RKO (cell line): ENCODE data around the gene HS3ST3A1.

ENCODE experiments used
- DNase-seq: peaks from one replicate; pipeline ENCODE4 v3.0.0-alpha.2; 2016; ENCODE audit warnings: low spot score

HS3ST3A1 gene

DNA sequence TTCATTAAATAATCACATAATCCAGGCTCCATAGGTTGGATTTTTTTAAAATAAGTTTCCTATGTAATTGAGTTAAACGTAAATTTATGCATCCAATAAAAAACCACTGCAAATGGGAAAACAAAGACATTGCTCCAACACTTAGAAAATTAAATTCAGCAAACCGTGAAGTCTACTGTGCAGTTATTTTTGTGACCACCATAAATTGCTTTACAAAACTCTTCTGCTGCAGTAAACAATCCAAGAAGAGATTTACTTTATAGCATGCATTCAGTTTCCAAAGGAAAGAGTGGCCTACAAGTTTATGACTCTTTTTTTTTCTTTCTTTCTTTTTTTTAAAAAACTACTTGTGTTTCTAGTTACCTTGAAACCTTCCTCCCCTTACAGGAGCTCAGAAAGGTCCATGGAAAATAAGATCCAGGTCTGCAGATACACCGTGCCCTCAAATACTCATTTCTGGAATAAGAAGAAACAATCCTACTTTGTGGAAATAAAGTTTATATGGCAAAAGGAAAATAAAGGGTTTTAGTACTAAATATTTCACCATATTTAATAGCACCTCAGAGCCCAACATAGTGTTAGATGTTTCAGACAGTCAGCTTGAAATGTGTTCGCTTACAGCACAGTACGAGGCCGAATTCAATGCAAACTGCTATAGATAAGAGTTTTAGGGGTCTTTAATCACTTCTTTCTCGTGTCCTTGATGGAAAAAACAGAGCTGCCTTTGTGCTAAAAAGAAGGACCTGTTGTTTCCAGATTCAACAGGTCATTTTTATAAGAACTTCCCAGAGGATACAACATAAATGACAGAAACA, 3.2 kb downstream of the HS3ST3A1 start:
- no peak for DNase-seq

DNA sequence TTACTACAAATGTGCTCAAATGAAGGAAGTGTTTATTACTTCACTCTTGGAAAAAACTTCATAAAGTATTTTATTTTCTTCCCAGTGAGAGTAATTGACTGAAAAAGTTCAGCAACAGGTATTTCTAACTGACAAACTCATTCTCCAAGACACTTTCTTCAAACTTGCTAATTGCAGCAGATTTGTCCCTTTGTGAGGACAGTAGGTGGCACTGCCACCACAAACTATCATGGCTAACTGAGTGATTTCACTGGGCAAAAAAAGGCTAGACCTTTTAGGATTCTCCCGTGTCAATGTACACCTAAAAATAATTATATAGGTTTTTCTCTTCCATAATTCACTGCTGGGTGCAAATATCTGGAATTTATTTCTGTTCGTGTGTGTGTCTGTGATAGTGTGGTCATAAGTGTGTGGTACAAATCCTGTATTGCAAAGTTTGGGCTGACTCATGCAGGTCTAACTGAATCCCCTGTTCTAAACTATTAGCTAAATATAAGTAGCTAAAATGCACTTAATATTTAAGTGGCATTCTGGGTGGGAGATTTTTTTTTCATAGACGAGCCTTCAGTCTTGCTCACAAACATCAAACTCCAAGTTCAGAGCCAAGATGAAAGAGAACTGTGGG, 3.9 kb downstream of the HS3ST3A1 start:
- DNase-seq = peak; percentile 59

- DNase-seq = no peak
Measured at GRCh38 chr17:13596241-13596923, 5.3 kb downstream of the HS3ST3A1 start.

- DNase-seq = no peak
Measured at GRCh38 chr17:13595599-13595899, 6.2 kb downstream of the HS3ST3A1 start.

DNA sequence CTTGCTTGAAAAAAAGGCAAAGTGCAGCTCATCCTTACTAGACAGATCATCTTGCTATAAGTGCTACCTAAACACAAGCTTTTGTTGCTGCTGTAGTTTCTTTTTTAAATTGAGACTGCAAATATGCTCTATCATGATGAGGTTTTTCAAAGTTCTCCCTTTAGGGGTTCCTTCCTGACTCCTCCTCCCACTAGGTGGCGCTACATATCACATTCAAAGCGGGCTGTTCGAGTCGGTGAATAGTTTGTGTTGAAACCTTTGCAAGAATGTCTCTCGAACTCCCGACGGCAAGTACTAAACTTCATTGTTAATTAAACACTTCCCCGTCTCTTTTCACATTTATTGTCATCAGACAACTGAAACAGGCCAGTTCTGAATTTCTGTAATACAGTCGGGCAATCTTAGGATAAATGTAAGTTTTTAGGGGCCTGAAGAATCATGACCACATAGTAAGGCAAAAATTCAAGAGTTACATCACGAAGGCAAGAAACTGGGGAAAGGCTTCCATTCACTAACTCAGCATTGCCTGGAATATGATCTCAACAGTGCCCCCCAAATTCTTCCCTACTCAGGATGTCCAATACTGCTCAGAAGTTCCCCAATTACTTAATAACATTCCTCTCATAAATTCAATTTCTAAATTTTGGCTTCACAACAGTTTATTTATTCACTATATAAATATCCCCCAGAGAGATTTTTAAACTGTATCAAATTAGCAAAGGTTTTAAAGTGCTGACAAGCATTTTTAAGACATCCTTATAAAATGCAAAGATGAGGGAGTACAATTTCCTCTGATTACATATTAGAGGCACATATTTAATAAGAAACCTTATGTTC, 6.7 kb downstream of the HS3ST3A1 start:
- DNase-seq = peak; percentile 80

- no peak for DNase-seq
Measured at GRCh38 chr17:13594310-13594709, 7.4 kb downstream of the HS3ST3A1 start.

GRCh38 chr17:13593757-13594156, 8.0 kb downstream of the HS3ST3A1 start:
- no peak for DNase-seq

GRCh38 chr17:13593021-13593751, 8.5 kb downstream of the HS3ST3A1 start:
- DNase-seq = no peak

GRCh38 chr17:13592427-13592826, 9.3 kb downstream of the HS3ST3A1 start:
- no peak for DNase-seq

DNA sequence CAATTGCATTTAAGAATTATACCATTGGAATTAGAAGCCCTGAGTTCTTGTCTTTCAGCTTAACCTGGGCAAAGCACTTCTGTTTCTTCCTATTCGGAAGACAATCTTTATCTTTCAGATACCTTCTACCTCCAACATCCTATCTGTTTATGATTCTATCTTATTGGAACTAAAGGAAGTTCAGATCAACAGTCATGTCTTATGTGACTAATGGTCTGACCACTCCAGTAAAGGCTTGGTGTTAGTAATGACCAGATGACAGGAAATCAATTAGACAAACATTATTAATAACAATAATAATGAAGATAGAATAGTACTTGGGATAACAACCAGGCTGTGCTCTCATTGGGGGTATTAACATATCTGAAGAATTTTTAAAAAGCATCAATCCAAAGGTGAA, 11.3 kb downstream of the HS3ST3A1 start:
- no peak for DNase-seq

GRCh38 chr17:13589658-13590057, 12.1 kb downstream of the HS3ST3A1 start:
- DNase-seq = no peak

DNA sequence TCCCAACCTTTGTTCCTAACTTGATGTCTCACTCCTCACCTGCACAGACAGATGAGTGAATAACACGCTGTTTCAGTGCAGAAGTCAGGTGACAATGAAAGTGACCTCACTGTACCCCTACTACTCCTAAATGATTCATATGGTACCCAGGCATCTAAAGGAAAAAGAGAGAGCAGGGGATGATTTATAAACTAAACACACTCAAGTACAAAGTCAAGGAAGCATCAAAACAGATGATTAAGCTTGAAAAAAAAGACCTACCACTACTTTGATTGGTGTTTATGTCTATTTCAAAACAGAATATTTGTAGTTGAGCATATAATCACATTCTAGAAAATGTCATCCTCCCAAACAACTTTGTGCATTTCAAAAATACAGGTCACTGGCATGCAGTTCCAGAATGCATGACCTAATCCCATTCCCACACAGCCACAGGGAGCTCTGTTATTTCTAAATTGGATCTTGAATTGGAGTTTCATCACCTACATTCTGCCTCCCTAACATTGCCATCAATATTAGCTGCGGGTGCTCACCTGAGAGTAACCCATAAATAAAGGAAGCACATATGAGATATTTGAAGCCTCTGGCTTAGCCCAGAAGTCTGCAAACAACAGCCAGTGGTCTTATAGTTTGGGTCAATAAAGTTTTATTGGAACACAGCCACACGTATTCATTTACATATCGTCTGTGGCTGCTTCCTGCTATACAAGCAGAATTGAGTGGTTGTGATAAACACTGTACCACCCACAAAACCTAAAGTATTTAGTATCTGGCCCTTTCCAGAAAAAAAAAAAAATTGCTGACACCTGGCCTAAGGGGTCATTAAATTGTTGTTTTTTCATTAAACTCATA, 14.0 kb downstream of the HS3ST3A1 start:
- no peak for DNase-seq

- peak; percentile 30 for DNase-seq
Measured at GRCh38 chr17:13584701-13585080, 17.0 kb downstream of the HS3ST3A1 start.

DNA sequence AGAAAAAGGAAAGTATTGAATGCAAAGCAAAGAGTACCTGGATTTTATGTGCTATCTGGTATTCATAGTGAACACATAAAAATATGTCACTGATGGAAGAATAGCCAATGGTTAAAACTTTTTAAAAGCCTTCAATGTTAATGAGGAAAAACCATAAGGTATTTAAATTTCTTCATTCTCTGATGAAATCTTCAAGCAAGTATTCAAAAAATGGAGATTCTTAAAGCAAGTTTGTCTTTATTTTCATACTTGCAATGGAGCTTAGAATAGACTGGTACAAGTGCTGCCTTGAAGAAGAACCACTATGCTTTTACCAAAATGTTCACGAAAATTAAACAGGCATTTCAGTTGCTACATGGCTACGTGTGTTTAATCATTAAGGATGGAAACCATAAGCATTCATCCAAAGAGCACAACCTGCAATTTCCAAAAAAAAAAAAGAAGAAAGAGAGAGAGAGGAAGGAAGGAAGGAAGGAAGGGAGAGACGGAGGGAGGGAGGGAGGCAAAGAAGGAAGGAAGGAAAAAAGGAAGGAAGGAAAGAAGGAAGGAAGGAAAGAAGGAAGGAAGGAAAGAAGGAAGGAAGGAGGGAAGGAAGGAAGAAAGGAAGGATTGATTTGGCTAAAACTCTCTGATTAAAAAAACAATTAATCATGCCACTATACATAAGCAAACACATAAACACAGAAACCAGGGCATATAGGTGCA, 17.6 kb downstream of the HS3ST3A1 start:
- DNase-seq = no peak

DNA sequence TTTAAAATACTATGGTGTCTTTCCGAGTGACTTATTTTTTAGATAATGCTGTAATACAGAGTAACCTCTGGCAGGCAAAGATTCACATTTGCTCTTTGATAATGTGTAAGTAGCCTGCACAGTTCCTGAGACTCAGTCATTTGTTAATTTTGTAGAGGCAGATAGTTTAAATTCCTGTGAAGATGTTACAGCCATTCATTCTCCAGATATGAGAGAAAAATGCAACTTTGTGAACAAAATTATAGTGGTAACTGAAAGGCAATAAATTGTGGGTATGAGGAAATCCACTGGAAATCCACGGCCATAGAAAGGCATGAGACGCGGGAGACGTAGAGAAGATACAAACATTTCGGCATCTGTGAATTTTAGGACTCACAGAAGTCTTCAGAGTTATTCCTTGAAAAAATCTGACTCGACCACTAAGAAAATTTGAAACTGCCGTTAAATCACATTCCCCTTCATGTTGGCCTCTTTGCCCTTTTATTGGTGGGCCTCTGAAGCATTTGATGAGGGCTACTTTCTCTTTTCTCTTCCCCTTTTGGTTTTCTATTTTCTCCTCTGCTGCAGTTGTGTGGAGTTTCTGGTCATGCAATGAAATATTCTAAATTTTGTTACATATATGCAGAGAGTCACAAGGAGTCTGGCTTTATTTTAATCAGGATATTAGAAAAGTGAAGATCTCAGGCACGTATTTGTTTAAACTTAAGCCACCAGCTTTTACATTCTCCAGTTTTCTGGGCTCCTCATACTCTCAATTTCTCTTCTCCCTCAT, 18.8 kb downstream of the HS3ST3A1 start:
- DNase-seq = no peak

- DNase-seq = no peak
Measured at GRCh38 chr17:13581925-13582324, 19.8 kb downstream of the HS3ST3A1 start.

DNA sequence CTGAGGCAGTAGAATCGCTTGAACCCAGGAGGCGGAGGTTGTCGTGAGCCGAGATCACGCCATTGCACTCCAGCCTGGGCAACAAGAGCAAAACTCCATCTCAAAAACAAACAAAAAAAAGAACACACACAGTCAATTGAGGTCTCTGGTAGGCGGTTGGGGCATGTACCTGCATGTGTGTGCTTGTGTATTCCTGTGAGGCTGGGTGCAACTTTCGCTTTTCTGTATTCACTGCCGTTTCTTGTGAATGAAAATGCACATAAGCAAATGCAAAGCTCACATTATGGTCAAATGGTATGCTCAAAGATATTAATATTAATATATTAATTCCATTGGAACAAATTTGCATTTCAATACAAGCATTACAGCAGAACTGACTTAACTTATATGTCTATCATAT, 20.9 kb downstream of the HS3ST3A1 start:
- DNase-seq = no peak

GRCh38 chr17:13576661-13577526, 24.8 kb downstream of the HS3ST3A1 start:
- peak; percentile 8 for DNase-seq
